IMR-90 (cell line): ENCODE results near the gene COX19. TPM values are rescaled to one million over a fixed set of nuclear protein-coding genes. Genes with fewer than 3 reads are reported as not detected.

ENCODE experiments used
- ATAC-seq: fragments of 200-7000 bp; cut with Tn5 transposase; 2 replicates; pipeline ENCODE4 v1.9.1; 2020; ENCODE audit warnings: low read depth, mild to moderate bottlenecking, moderate library complexity
- BruUV-seq: library from RNA; stranded (reverse); fragments of 400-500 nt; replicated peaks from 2 replicates; lab custom pipeline; 2021; lab: Mats Ljungman, UMichigan
- CTCF ChIA-PET: fragments of 300-600 bp; formaldehyde crosslinking; extraction: SDS; loops from one replicate; lab custom pipeline; 2021; ENCODE audit warnings: antibody characterized with exemption; lab: Yijun Ruan, JAX
- POLR2A ChIA-PET: fragments of 300-600 bp; sonication (Branson Sonifier 250); formaldehyde crosslinking; loops from one replicate; lab custom pipeline; 2022; ENCODE audit warnings: antibody characterized with exemption; ENCODE audit not compliant: unreplicated experiment; lab: Charles Lee
- DNase-seq: peaks from one replicate; pipeline ENCODE4 v3.0.0; 2013
- H2AFZ ChIP-seq: replicated peaks from 2 replicates; pipeline ENCODE3; 2013; ENCODE audit warnings: low read length, mild to moderate bottlenecking; ENCODE audit not compliant: poor library complexity
- H2AK5ac ChIP-seq: 2 replicates; pipeline ENCODE4 v1.6.1; 2013; ENCODE audit warnings: low read depth, low read length, inconsistent platforms
- H2AK9ac ChIP-seq: replicated peaks from 2 replicates; pipeline ENCODE3; 2013; ENCODE audit warnings: mild to moderate bottlenecking, low read depth, low read length, moderate library complexity; ENCODE audit not compliant: poor library complexity
- H2BK120ac ChIP-seq: 2 replicates; pipeline ENCODE4 v1.6.1; 2013; ENCODE audit warnings: low read depth, low read length, inconsistent platforms
- H2BK15ac ChIP-seq: 3 replicates; pipeline ENCODE4 v1.6.1; 2013; ENCODE audit warnings: low read depth, low read length, inconsistent platforms
- H2BK20ac ChIP-seq: 2 replicates; pipeline ENCODE4 v1.6.1; 2013; ENCODE audit warnings: low read depth, mild to moderate bottlenecking, inconsistent platforms, low read length, moderate library complexity
- H2BK5ac ChIP-seq: 2 replicates; pipeline ENCODE4 v1.6.1; 2013; ENCODE audit warnings: mild to moderate bottlenecking, low read depth, low read length, inconsistent platforms; ENCODE audit not compliant: poor library complexity, severe bottlenecking
- H3K14ac ChIP-seq: replicated peaks from 2 replicates; pipeline ENCODE4 v1.6.1; 2013; ENCODE audit warnings: low read depth, low read length, inconsistent platforms
- H3K18ac ChIP-seq: 2 replicates; pipeline ENCODE4 v1.6.1; 2013; ENCODE audit warnings: low read depth, low read length, control low read depth
- H3K23ac ChIP-seq: 2 replicates; pipeline ENCODE4 v1.6.1; 2013; ENCODE audit warnings: low read depth, low read length, inconsistent platforms
- H3K27ac ChIP-seq: 2 replicates; pipeline ENCODE4 v1.5.1; 2013; ENCODE audit warnings: mild to moderate bottlenecking, control low read depth, low read length; ENCODE audit not compliant: insufficient read depth
- H3K27me3 ChIP-seq: 2 replicates; pipeline ENCODE4 v1.6.1; 2013; ENCODE audit warnings: low read length; ENCODE audit not compliant: control insufficient read depth, insufficient read depth
- H3K36me3 ChIP-seq: 2 replicates; pipeline ENCODE4 v1.6.1; 2013; ENCODE audit warnings: low read length, mixed read lengths; ENCODE audit not compliant: control insufficient read depth, insufficient read depth
- H3K4ac ChIP-seq: 2 replicates; pipeline ENCODE4 v1.6.1; 2013; ENCODE audit warnings: low read depth, low read length, inconsistent platforms
- H3K4me1 ChIP-seq: 2 replicates; pipeline ENCODE4 v1.6.1; 2013; ENCODE audit warnings: low read length, mixed read lengths; ENCODE audit not compliant: control insufficient read depth, insufficient read depth
- H3K4me2 ChIP-seq: 2 replicates; pipeline ENCODE4 v1.6.1; 2013; ENCODE audit warnings: low read depth, mild to moderate bottlenecking, control low read depth, low read length, moderate library complexity
- H3K4me3 ChIP-seq: 2 replicates; pipeline ENCODE4 v1.5.1; 2013; ENCODE audit warnings: low read depth, mild to moderate bottlenecking, control low read depth, low read length, moderate library complexity; ENCODE audit not compliant: insufficient read depth
- H3K56ac ChIP-seq: 2 replicates; pipeline ENCODE4 v1.6.1; 2013; ENCODE audit warnings: low read length, inconsistent platforms; ENCODE audit not compliant: insufficient read depth; ENCODE audit errors: extremely low read depth
- H3K79me1 ChIP-seq, 2 experiments: 2 replicates each; pipeline ENCODE4 v1.6.1; 2013; ENCODE audit warnings: low read length in 2 of 2, inconsistent platforms in 1 of 2, low read depth in 1 of 2
- H3K9ac ChIP-seq: 2 replicates; pipeline ENCODE4 v1.6.1; 2013; ENCODE audit warnings: low read depth, low read length, control low read depth
- H3K9me1 ChIP-seq: 2 replicates; pipeline ENCODE4 v1.6.1; 2013; ENCODE audit warnings: low read length, inconsistent platforms; ENCODE audit not compliant: insufficient read depth
- H3K9me3 ChIP-seq: 2 replicates; pipeline ENCODE4 v1.6.1; 2013; ENCODE audit warnings: low read length; ENCODE audit not compliant: control insufficient read depth, insufficient read depth
- H4K20me1 ChIP-seq: 2 replicates; pipeline ENCODE4 v1.6.1; 2013; ENCODE audit warnings: low read length, inconsistent platforms; ENCODE audit not compliant: insufficient read depth
- H4K5ac ChIP-seq: 2 replicates; pipeline ENCODE4 v1.6.1; 2013; ENCODE audit warnings: mild to moderate bottlenecking, low read depth, low read length, control low read depth
- H4K8ac ChIP-seq, 2 experiments: 2 replicates each; pipeline ENCODE4 v1.6.1; 2013; ENCODE audit warnings: low read depth in 2 of 2, low read length in 2 of 2, control low read depth in 1 of 2, inconsistent platforms in 1 of 2
- H4K91ac ChIP-seq: 2 replicates; pipeline ENCODE4 v1.6.1; 2013; ENCODE audit warnings: low read depth, low read length, inconsistent platforms; ENCODE audit not compliant: insufficient read depth
- CEBPB ChIP-seq: IDR thresholded peaks from 2 replicates; pipeline ENCODE4 v1.6.1; 2012; ENCODE audit warnings: low read depth, low read length, improper control_type of control experiment
- CHD1 ChIP-seq: IDR thresholded peaks from 2 replicates; pipeline ENCODE4 v1.6.1; 2012; ENCODE audit warnings: low read depth, low read length, improper control_type of control experiment
- FOS ChIP-seq: fragments of 150-350 bp; IDR thresholded peaks from 2 replicates; pipeline ENCODE4 v1.6.1; 2016; ENCODE audit warnings: low read depth, low read length
- MAFK ChIP-seq: IDR thresholded peaks from 2 replicates; pipeline ENCODE4 v1.6.1; 2012; ENCODE audit warnings: low read depth, low read length, improper control_type of control experiment
- MAZ ChIP-seq: IDR thresholded peaks from 2 replicates; pipeline ENCODE4 v1.6.1; 2012; ENCODE audit warnings: low read depth, mild to moderate bottlenecking, low read length, improper control_type of control experiment, moderate library complexity, borderline replicate concordance
- RCOR1 ChIP-seq: IDR thresholded peaks from 2 replicates; pipeline ENCODE4 v1.6.1; 2012; ENCODE audit warnings: mild to moderate bottlenecking, low read length, improper control_type of control experiment; ENCODE audit not compliant: insufficient replicate concordance
- RFX5 ChIP-seq: IDR thresholded peaks from 2 replicates; pipeline ENCODE4 v1.8.0; 2012; ENCODE audit warnings: low read depth, mild to moderate bottlenecking, low read length, moderate library complexity
- SMC3 ChIP-seq: fragments of 150-350 bp; IDR thresholded peaks from 2 replicates; pipeline ENCODE4 v1.6.1; 2016; ENCODE audit warnings: low read depth, mild to moderate bottlenecking, antibody characterized with exemption, low read length, moderate library complexity
- WGBS, 2 experiments: methylation state at CpG; one replicate each; pipeline versions ENCODE4 v1.1.5 to v1.1.7; 2013; ENCODE audit warnings: missing lambda C conversion rate in 2 of 2; ENCODE audit not compliant: insufficient read length in 1 of 2; ENCODE audit errors: extremely low coverage in 2 of 2; 5-methylcytosine and 5-hydroxymethylcytosine counted together
- dilution Hi-C: fragments of 300-500 bp; cut with HindIII; formaldehyde crosslinking; loops from one replicate; pipeline ENCODE4 v1.14.3; 2018; ENCODE audit warnings: low sequenced_read_pairs; ENCODE audit not compliant: unreplicated experiment
- in situ Hi-C: fragments of 300-500 bp; cut with MboI; formaldehyde crosslinking; loops from 3 replicates; pipeline ENCODE4 v1.14.3; 2019; ENCODE audit warnings: low sequenced_read_pairs, inconsistent platforms, mixed read lengths
- intact Hi-C: fragments of 100-400 bp; cut with micrococcal nuclease; formaldehyde crosslinking; loops from 2 replicates; pipeline ENCODE4 v1.10.0; 2022
- polyA plus RNA-seq, 3 experiments: library from polyadenylated mRNA; depleted of rRNA; stranded (reverse); fragments of >200 nt; gene quantifications; 2 replicates each; pipeline ENCODE4 v1.2.3, GENCODE V29; 2012; ENCODE audit warnings: low replicate concordance in 1 of 3
- total RNA-seq: library from RNA; depleted of rRNA; stranded (reverse); fragments of >200 nt; gene quantifications from 2 replicates; pipeline ENCODE4 v1.2.3, GENCODE V29; 2012
- TF ChIP-seq, protein P1 (sequence below): conservative IDR thresholded peaks from 2 replicates; pipeline ENCODE4 v1.5.1; 2012; ENCODE audit warnings: mild to moderate bottlenecking, low read depth, low read length, improper control_type of control experiment
- TF ChIP-seq, protein P2 (sequence below): fragments of 150-350 bp; IDR thresholded peaks from 2 replicates; pipeline ENCODE4 v1.6.1; 2017; ENCODE audit warnings: mild to moderate bottlenecking, antibody characterized with exemption, low read length, low read depth

Gene COX19
- total and polyA plus RNA-seq, 2 of the 4 experiments (the other 2 are of a cell fraction): 3.9 to 7.3 TPM

DNA sequence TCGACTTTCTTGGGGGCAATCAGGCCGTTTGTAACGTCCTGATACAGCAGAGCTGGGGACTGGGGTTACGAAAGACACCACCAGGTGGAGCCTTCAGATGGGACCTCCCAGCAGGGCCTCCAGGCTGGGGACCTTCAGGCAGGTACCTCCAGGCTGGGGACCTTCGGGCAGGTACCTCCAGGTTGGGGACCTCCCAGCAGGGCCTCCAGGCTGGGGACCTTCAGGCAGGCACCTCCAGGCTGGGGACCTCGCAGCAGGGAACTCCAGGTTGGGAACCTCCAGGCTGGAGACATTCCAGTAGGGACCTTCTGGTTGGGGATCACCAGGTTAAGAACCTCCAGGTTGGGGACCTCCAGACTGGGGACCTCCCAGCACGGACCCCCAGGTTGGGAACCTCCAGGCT lies 45.5 kb upstream of the COX19 start:
- dilution Hi-C loops: no loop called here
- intact Hi-C loops: no loop called here
- H4K91ac ChIP-seq: no peak overlapping the region
- H2BK120ac ChIP-seq: no peak overlapping the region
- no peak overlapping the region for H4K8ac ChIP-seq
- ATAC-seq (no peak), DNase-seq (no peak)
- no peak overlapping the region for H2BK5ac ChIP-seq
- no peak overlapping the region for H3K18ac ChIP-seq
- H3K4ac ChIP-seq: no peak overlapping the region
- H3K9ac ChIP-seq: no peak overlapping the region
- TF ChIP-seq CHD1 (no peak), FOS (no peak), MAFK (no peak), CEBPB (no peak), MAZ (no peak), RCOR1 (no peak), SMC3 (no peak), RFX5 (no peak)
- TF ChIP-seq, protein P1, sequence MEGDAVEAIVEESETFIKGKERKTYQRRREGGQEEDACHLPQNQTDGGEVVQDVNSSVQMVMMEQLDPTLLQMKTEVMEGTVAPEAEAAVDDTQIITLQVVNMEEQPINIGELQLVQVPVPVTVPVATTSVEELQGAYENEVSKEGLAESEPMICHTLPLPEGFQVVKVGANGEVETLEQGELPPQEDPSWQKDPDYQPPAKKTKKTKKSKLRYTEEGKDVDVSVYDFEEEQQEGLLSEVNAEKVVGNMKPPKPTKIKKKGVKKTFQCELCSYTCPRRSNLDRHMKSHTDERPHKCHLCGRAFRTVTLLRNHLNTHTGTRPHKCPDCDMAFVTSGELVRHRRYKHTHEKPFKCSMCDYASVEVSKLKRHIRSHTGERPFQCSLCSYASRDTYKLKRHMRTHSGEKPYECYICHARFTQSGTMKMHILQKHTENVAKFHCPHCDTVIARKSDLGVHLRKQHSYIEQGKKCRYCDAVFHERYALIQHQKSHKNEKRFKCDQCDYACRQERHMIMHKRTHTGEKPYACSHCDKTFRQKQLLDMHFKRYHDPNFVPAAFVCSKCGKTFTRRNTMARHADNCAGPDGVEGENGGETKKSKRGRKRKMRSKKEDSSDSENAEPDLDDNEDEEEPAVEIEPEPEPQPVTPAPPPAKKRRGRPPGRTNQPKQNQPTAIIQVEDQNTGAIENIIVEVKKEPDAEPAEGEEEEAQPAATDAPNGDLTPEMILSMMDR: no peak
- TF ChIP-seq, protein P2, sequence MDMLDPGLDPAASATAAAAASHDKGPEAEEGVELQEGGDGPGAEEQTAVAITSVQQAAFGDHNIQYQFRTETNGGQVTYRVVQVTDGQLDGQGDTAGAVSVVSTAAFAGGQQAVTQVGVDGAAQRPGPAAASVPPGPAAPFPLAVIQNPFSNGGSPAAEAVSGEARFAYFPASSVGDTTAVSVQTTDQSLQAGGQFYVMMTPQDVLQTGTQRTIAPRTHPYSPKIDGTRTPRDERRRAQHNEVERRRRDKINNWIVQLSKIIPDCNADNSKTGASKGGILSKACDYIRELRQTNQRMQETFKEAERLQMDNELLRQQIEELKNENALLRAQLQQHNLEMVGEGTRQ: no peak
- in situ Hi-C loops: no loop called here
- peaks cover 32% of the 10 kb centered on the region for H3K36me3 ChIP-seq
- no peak overlapping the region for H3K14ac ChIP-seq
- no peak overlapping the region for H2AK5ac ChIP-seq
- WGBS, 2 experiments: 80% methylated on average over 5 of the region's 7 CpGs; no CpG with 5 or more reads in 1 of the 2 experiments
- H2BK20ac ChIP-seq: no peak overlapping the region
- ChIA-PET POLR2A (no interaction called here), CTCF (interaction anchor here (0.6 kb wide), 1 partner anchor 20 kb away, joined by 3 read pairs; no protein-coding TSS in a partner anchor)
- H4K20me1 ChIP-seq: peaks cover 39% of the 10 kb centered on the region
- no peak overlapping the region for H3K56ac ChIP-seq
- no TSS peak for BruUV-seq
- H3K79me1 ChIP-seq: peaks cover 11 to 67% of the 10 kb centered on the region in 2 experiments
- H3K27me3 ChIP-seq: no peaks in the 10 kb centered on the region
- H2AFZ ChIP-seq: no peak overlapping the region
- no peak overlapping the region for H4K5ac ChIP-seq
- no peak overlapping the region for H2AK9ac ChIP-seq
- H3K9me3 ChIP-seq: peaks cover 3% of the 10 kb centered on the region; the same call in 1 of the 2 replicates
- no peak overlapping the region for H3K4me2 ChIP-seq
- H2BK15ac ChIP-seq: no peak overlapping the region
- no peak overlapping the region for H3K27ac ChIP-seq
- peaks cover 5% of the 10 kb centered on the region; the same call in 1 of the 2 replicates for H3K9me1 ChIP-seq
- H3K4me3 ChIP-seq: no peak overlapping the region
- H3K4me1 ChIP-seq: no peaks in the 10 kb centered on the region
- no peak overlapping the region for H3K23ac ChIP-seq
